HEK293 (cell line): ENCODE results near the gene ARID4A.

Experiments
- CTCF ChIA-PET: fragments of 350-600 bp; formaldehyde crosslinking; extraction: SDS; loops from one replicate; lab custom pipeline; 2021; ENCODE audit warnings: antibody characterized with exemption; lab: Yijun Ruan, JAX
- POLR2A ChIA-PET: fragments of 300-600 bp; formaldehyde crosslinking; extraction: SDS; loops from one replicate; lab custom pipeline; 2020; ENCODE audit warnings: antibody characterized with exemption, inconsistent platforms; lab: Yijun Ruan, JAX
- H3K27ac ChIP-seq: fragments of 200-500 bp; sonication (Bioruptor generic); 2 replicates; pipeline ENCODE4 v1.5.1; 2014; ENCODE audit warnings: low read depth, low read length, control low read depth, inconsistent platforms; ENCODE audit errors: extremely low read depth
- H3K36me3 ChIP-seq, 2 experiments: fragments of 200-500 bp in 1 of 2; sonication (Bioruptor generic) in 1 of 2; 1 replicate in 1 of 2; 2 replicates in 1 of 2; pipeline ENCODE4 v1.5.1; 2014 to 2017; ENCODE audit warnings: inconsistent platforms in 2 of 2, low read length in 2 of 2; ENCODE audit not compliant: control insufficient read depth in 2 of 2, insufficient read depth in 1 of 2
- H3K4me1 ChIP-seq: fragments of 200-500 bp; sonication (Bioruptor generic); 2 replicates; pipeline ENCODE4 v1.5.1; 2014; ENCODE audit warnings: mild to moderate bottlenecking, low read length, inconsistent platforms; ENCODE audit not compliant: control insufficient read depth, insufficient read depth
- H3K4me3 ChIP-seq: 2 replicates; pipeline ENCODE4 v1.5.1; 2011; ENCODE audit warnings: low read depth, mild to moderate bottlenecking, control low read depth, low read length, moderate library complexity
- H3K9me3 ChIP-seq: fragments of 200-500 bp; sonication (Bioruptor generic); 2 replicates; pipeline ENCODE4 v1.5.1; 2014; ENCODE audit warnings: low read depth, low read length, inconsistent platforms; ENCODE audit not compliant: control insufficient read depth, insufficient read depth
- HOXD13 ChIP-seq: sonication (generic); formaldehyde crosslinking; IDR thresholded peaks from 2 replicates; pipeline ENCODE4 v1.8.0; 2022; ENCODE audit warnings: missing genetic modification reagents, borderline replicate concordance
- SALL2 ChIP-seq: fragments of 450-650 bp; formaldehyde crosslinking; IDR thresholded peaks from 2 replicates; pipeline ENCODE4 v1.5.0; 2017; ENCODE audit warnings: missing biosample characterization, mild to moderate bottlenecking, missing genetic modification characterization, borderline replicate concordance
- TRIM28 ChIP-seq: IDR thresholded peaks from 2 replicates; pipeline ENCODE4 v1.6.1; 2011; ENCODE audit warnings: low read length, control low read depth, borderline replicate concordance
- ZBTB20 ChIP-seq: fragments of 450-650 bp; formaldehyde crosslinking; IDR thresholded peaks from 2 replicates; pipeline ENCODE4 v1.5.1; 2016; ENCODE audit warnings: missing biosample characterization, missing genetic modification characterization
- ZBTB7A ChIP-seq: fragments of 450-650 bp; formaldehyde crosslinking; IDR thresholded peaks from 2 replicates; pipeline ENCODE4 v1.5.1; 2016; ENCODE audit warnings: low read depth, missing biosample characterization, missing genetic modification characterization
- ZFHX2 ChIP-seq: fragments of 450-650 bp; formaldehyde crosslinking; conservative IDR thresholded peaks from 2 replicates; pipeline ENCODE4 v1.5.1; 2016; ENCODE audit warnings: missing biosample characterization, missing genetic modification characterization
- ZNF2 ChIP-seq: fragments of 450-650 bp; formaldehyde crosslinking; IDR thresholded peaks from 2 replicates; pipeline ENCODE4 v1.5.1; 2016; ENCODE audit warnings: missing biosample characterization, missing genetic modification characterization
- ZNF24 ChIP-seq: fragments of 450-650 bp; formaldehyde crosslinking; IDR thresholded peaks from 2 replicates; pipeline ENCODE4 v1.5.1; 2016; ENCODE audit warnings: missing biosample characterization, missing genetic modification characterization
- ZNF311 ChIP-seq: fragments of 450-650 bp; formaldehyde crosslinking; IDR thresholded peaks from 2 replicates; pipeline ENCODE4 v1.5.1; 2017; ENCODE audit warnings: missing biosample characterization, missing genetic modification characterization, borderline replicate concordance
- ZNF335 ChIP-seq: fragments of 450-650 bp; formaldehyde crosslinking; conservative IDR thresholded peaks from 2 replicates; pipeline ENCODE4 v1.5.1; 2016; ENCODE audit warnings: missing biosample characterization, missing genetic modification characterization
- ZNF416 ChIP-seq: fragments of 450-650 bp; formaldehyde crosslinking; IDR thresholded peaks from 2 replicates; pipeline ENCODE4 v1.5.1; 2016; ENCODE audit warnings: missing biosample characterization, missing genetic modification characterization
- ZNF48 ChIP-seq: fragments of 450-650 bp; formaldehyde crosslinking; IDR thresholded peaks from 2 replicates; pipeline ENCODE4 v1.5.1; 2016; ENCODE audit warnings: missing biosample characterization, missing genetic modification characterization
- ZNF555 ChIP-seq: fragments of 450-650 bp; formaldehyde crosslinking; conservative IDR thresholded peaks from 2 replicates; pipeline ENCODE4 v1.5.1; 2017; ENCODE audit warnings: missing biosample characterization, mild to moderate bottlenecking, missing genetic modification characterization, inconsistent platforms
- ZNF600 ChIP-seq: fragments of 450-650 bp; formaldehyde crosslinking; IDR thresholded peaks from 2 replicates; pipeline ENCODE4 v1.5.1; 2016; ENCODE audit warnings: missing biosample characterization, missing genetic modification characterization
- ZNF621 ChIP-seq: fragments of 450-650 bp; formaldehyde crosslinking; IDR thresholded peaks from 2 replicates; pipeline ENCODE4 v1.5.1; 2017; ENCODE audit warnings: missing biosample characterization, missing genetic modification characterization
- ZNF624 ChIP-seq: fragments of 450-650 bp; formaldehyde crosslinking; IDR thresholded peaks from 2 replicates; pipeline ENCODE4 v1.5.1; 2017; ENCODE audit warnings: missing biosample characterization, missing genetic modification characterization
- ZNF791 ChIP-seq: fragments of 450-650 bp; formaldehyde crosslinking; IDR thresholded peaks from 2 replicates; pipeline ENCODE4 v1.5.1; 2016; ENCODE audit warnings: missing biosample characterization, missing genetic modification characterization
- ZNF843 ChIP-seq: fragments of 450-650 bp; formaldehyde crosslinking; IDR thresholded peaks from 2 replicates; pipeline ENCODE4 v1.5.1; 2016; ENCODE audit warnings: missing biosample characterization, missing genetic modification characterization
- ZXDB ChIP-seq: fragments of 450-650 bp; formaldehyde crosslinking; IDR thresholded peaks from 2 replicates; pipeline ENCODE4 v1.5.1; 2016; ENCODE audit warnings: missing biosample characterization, missing genetic modification characterization
- TF ChIP-seq, protein P1 (sequence below): fragments of 450-650 bp; formaldehyde crosslinking; IDR thresholded peaks from 2 replicates; pipeline ENCODE4 v1.5.1; 2016; ENCODE audit warnings: missing biosample characterization, missing genetic modification characterization
- TF ChIP-seq, protein P2 (sequence below): fragments of 450-650 bp; formaldehyde crosslinking; IDR thresholded peaks from 2 replicates; pipeline ENCODE4 v1.5.1; 2016; ENCODE audit warnings: missing biosample characterization, missing genetic modification characterization
- TF ChIP-seq, protein P3 (sequence below): fragments of 450-650 bp; formaldehyde crosslinking; conservative IDR thresholded peaks from 2 replicates; pipeline ENCODE4 v1.5.1; 2016; ENCODE audit warnings: low read depth, missing biosample characterization, missing genetic modification characterization
- TF ChIP-seq, protein P4 (sequence below): fragments of 450-650 bp; formaldehyde crosslinking; IDR thresholded peaks from 2 replicates; pipeline ENCODE4 v1.5.1; 2016; ENCODE audit warnings: missing biosample characterization, missing genetic modification characterization

ARID4A gene

DNA sequence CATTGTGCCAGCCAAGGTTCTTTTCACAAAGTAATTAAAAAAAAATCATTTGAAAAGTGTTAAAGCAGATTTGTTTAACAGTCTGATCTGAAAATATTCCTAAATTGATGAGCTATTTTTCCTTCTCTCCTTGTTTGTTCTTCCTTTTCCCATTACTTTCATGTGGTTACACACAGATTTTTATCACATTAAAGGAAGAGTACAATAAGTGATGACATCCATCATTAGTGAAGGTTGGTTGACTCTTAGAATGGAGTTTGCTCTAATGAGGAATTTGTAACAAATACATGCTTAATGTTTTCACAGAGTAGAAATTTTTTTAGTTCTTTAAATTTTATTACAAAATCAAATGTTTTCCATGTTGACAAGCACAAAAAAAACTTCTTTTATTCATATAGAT, 78.4 kb downstream of the ARID4A start:
- Histone ChIP-seq H3K36me3 (peaks cover 29 to 46% of the 10 kb centered on the region in 2 experiments), H3K4me3 (no peak overlapping the region)

DNA sequence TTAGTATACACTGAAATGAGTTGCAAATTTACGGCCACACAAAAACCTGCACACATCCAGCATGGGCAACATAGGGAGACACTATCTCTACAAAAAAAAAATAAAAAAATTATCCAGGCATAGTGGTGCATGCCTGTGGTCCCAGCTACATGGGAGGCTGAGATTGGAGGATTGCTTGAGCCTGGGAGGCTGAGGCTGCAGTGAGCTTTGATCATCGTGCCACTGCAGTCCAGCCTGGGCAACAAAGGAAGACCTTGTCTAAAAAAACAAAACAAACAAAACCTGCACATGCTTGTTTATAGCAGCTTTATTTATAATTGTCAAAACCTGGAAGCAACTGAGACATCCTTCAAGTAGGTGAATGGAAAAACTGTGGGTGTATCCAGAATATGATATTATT, 92.5 kb downstream of the ARID4A start:
- CTCF ChIA-PET = no interaction called here
- H3K36me3 ChIP-seq = no peaks in the 10 kb centered on the region; a peak in 1 of 3 replicates
- no peaks in the 10 kb centered on the region for H3K9me3 ChIP-seq
- H3K27ac ChIP-seq = no peak overlapping the region
- H3K4me3 ChIP-seq = no peak overlapping the region
- TF ChIP-seq ZNF416 (tag by site-specific recombination) (no peak), ZNF621 (tag by site-specific recombination) (no peak), ZNF791 (no peak), ZNF48 (tag by site-specific recombination) (no peak)
- TF ChIP-seq, protein P1, sequence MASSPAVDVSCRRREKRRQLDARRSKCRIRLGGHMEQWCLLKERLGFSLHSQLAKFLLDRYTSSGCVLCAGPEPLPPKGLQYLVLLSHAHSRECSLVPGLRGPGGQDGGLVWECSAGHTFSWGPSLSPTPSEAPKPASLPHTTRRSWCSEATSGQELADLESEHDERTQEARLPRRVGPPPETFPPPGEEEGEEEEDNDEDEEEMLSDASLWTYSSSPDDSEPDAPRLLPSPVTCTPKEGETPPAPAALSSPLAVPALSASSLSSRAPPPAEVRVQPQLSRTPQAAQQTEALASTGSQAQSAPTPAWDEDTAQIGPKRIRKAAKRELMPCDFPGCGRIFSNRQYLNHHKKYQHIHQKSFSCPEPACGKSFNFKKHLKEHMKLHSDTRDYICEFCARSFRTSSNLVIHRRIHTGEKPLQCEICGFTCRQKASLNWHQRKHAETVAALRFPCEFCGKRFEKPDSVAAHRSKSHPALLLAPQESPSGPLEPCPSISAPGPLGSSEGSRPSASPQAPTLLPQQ (tag by site-specific recombination) = no peak
- H3K4me1 ChIP-seq = peaks cover 2% of the 10 kb centered on the region; the same call in 1 of the 2 replicates
- POLR2A ChIA-PET = no interaction called here

More for the DNA sequence above, 78.4 kb downstream of the ARID4A start:
- Histone ChIP-seq H3K4me1 (no peaks in the 10 kb centered on the region), H3K27ac (no peak overlapping the region), H3K9me3 (no peaks in the 10 kb centered on the region)
- ChIA-PET POLR2A (no interaction called here), CTCF (no interaction called here)
- no peak for TF ChIP-seq ZBTB7A (tag by site-specific recombination)
- no peak for TF ChIP-seq ZNF311 (tag by site-specific recombination)
- no peak for TF ChIP-seq ZFHX2
- TF ChIP-seq, protein P2, sequence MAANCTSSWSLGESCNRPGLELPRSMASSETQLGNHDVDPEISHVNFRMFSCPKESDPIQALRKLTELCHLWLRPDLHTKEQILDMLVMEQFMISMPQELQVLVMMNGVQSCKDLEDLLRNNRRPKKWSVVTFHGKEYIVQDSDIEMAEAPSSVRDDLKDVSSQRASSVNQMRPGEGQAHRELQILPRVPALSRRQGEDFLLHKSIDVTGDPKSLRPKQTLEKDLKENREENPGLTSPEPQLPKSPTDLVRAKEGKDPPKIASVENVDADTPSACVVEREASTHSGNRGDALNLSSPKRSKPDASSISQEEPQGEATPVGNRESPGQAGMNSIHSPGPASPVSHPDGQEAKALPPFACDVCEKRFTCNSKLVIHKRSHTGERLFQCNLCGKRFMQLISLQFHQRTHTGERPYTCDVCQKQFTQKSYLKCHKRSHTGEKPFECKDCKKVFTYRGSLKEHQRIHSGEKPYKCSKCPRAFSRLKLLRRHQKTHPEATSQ = no peak
- TF ChIP-seq SALL2 (tag by site-specific recombination) = no peak
- TF ChIP-seq ZNF24 (tag by site-specific recombination) = no peak
- TF ChIP-seq ZNF624 (tag by site-specific recombination) = no peak

DNA sequence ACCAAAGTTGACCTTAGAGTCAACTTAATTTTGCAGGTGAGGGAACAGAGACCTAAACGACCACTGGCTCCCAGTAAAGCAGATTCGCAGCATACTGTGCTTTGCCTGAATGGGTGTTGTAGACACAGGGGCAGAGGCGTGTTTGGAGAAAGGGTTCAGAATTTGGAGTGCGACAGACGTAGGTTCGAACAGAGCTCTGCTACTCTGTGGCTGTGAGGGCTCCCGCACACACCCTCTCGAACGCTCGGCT, 97.1 kb downstream of the ARID4A start:
- peaks cover 2% of the 10 kb centered on the region; the same call in 1 of the 2 replicates for H3K4me1 ChIP-seq
- H3K27ac ChIP-seq = peak overlapping the region; percentile 84; the same call in 1 of the 2 replicates
- ChIA-PET POLR2A (interaction anchor here (1.1 to 1.2 kb wide), 2 partner anchors 54 to 97 kb away, joined by 3 to 6 read pairs; partner anchors contain the start of gene ARID4A), CTCF (interaction anchor here (0.7 to 1.7 kb wide), 15 partner anchors 9 to 714 kb away, joined by 3 to 8 read pairs (median 4); partner anchors contain the start of gene TIMM9)
- no peaks in the 10 kb centered on the region; a peak in 1 of 3 replicates for H3K36me3 ChIP-seq
- no peaks in the 10 kb centered on the region for H3K9me3 ChIP-seq
- peak overlapping the region; percentile 54 for H3K4me3 ChIP-seq
- TF ChIP-seq HOXD13 (CRISPR knock-in tag) (no peak), ZNF335 (tag by site-specific recombination) (peak; percentile 80), ZXDB (tag by site-specific recombination) (0 out of 2 replicates have a peak, but pooled peaks have one; percentile 13), ZNF555 (tag by site-specific recombination) (no peak), ZNF843 (peak; percentile 18; the same call in 1 of the 2 replicates), ZNF2 (tag by site-specific recombination) (0 out of 2 replicates have a peak, but pooled peaks have one; percentile 45), ZBTB20 (tag by site-specific recombination) (no peak), TRIM28 (peak; percentile 15; the same call in 1 of the 2 replicates), ZNF600 (tag by site-specific recombination) (peak; percentile 83)
- TF ChIP-seq, protein P3, sequence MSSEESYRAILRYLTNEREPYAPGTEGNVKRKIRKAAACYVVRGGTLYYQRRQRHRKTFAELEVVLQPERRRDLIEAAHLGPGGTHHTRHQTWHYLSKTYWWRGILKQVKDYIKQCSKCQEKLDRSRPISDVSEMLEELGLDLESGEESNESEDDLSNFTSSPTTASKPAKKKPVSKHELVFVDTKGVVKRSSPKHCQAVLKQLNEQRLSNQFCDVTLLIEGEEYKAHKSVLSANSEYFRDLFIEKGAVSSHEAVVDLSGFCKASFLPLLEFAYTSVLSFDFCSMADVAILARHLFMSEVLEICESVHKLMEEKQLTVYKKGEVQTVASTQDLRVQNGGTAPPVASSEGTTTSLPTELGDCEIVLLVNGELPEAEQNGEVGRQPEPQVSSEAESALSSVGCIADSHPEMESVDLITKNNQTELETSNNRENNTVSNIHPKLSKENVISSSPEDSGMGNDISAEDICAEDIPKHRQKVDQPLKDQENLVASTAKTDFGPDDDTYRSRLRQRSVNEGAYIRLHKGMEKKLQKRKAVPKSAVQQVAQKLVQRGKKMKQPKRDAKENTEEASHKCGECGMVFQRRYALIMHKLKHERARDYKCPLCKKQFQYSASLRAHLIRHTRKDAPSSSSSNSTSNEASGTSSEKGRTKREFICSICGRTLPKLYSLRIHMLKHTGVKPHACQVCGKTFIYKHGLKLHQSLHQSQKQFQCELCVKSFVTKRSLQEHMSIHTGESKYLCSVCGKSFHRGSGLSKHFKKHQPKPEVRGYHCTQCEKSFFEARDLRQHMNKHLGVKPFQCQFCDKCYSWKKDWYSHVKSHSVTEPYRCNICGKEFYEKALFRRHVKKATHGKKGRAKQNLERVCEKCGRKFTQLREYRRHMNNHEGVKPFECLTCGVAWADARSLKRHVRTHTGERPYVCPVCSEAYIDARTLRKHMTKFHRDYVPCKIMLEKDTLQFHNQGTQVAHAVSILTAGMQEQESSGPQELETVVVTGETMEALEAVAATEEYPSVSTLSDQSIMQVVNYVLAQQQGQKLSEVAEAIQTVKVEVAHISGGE (tag by site-specific recombination) = 0 out of 2 replicates have a peak, but pooled peaks have one; percentile 11
- TF ChIP-seq, protein P4, sequence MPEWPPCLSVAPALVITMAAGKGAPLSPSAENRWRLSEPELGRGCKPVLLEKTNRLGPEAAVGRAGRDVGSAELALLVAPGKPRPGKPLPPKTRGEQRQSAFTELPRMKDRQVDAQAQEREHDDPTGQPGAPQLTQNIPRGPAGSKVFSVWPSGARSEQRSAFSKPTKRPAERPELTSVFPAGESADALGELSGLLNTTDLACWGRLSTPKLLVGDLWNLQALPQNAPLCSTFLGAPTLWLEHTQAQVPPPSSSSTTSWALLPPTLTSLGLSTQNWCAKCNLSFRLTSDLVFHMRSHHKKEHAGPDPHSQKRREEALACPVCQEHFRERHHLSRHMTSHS (tag by site-specific recombination) = no peak
